NCI-H2171 treated with DMSO at 0.1 percent for 48 hours (cell line): ENCODE measurements around the gene IGSF21.
"Not testable (repeated sequence)": the region's sequence is repeated elsewhere in the genome, so short reads cannot be mapped to it uniquely, and the experiment has no call there.

Source experiments
- DNase-seq: peaks from one replicate; lab custom pipeline; 2025; lab: John Stamatoyannopoulos, UW

The IGSF21 gene

GRCh38 chr1:18145851-18146618 lies 38.4 kb downstream of the IGSF21 start:
- no peak for DNase-seq

DNA sequence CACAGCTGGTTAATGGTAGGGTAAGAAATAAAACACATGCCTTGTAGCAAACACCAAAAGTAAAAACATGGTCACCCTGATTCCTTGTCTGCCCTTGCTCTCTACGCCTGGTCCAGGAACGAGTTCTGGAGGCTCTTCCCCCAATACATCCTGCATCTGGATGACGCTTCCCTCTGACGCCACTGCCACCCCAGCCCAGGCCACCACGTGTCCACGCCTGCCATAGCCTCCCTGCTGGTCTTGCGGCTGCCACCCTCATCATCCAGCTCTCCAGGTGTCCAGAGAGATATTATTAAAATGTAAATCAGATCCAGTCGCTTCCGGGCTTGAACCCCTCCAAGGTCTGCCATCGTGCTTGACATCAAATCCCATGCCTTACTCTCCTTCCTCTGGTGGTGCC lies 39.3 kb downstream of the IGSF21 start:
- no peak for DNase-seq

- peak; percentile 22 for DNase-seq
Observed at GRCh38 chr1:18147672-18148071, 40.1 kb downstream of the IGSF21 start.

DNA sequence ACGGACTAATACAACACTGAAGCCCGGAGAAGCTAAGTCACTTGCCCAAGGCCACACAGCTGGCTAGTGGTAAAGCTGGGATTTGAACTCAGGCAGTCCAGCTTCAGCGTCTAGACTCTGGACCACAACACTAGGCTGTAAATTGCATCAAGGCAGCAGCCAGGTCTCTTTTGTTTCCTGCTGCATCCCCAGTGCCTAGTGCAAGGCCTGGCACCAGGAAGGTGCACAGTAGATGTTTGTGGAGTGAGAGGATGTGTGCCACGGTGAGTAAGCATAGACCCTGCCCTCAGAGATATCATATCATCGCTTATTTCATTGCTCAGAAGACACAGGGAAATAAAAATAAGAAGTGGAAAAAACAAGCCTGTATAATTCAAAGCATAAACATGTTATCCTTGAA lies 40.9 kb downstream of the IGSF21 start:
- DNase-seq = no peak

GRCh38 chr1:18149027-18149641 lies 41.5 kb downstream of the IGSF21 start:
- DNase-seq = peak; percentile 26

DNA sequence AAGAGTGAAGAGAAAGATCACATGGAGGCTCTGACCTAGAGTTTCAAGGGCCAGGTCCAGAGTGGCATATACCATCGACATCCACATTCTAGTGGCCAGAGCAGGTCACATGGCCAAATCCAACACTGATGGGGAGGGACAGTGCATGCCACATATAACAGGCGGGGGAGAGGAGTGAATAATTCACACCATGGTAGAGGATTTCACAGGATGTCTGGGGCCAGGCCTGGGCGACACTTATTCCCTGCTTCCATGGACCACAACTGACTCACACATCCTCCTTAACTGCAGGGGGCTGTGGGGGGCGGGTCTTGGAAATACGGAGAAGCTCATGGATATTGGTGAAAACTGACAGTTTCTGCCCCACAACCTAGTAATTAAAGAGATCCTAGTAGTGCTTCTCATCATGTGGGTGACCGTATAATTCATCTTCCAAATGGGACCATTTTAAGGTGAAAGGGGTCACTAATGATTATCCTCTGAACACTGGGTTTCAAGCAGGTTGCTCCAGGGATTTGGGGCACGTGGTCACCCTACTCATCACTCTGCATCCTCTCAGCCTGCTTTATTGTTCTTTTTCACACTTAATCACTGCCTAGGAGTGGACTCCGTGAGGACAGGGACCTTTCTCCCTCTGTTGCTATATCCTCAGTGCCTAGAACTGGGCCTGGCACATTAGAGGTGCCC lies 44.0 kb downstream of the IGSF21 start:
- DNase-seq = no peak

DNA sequence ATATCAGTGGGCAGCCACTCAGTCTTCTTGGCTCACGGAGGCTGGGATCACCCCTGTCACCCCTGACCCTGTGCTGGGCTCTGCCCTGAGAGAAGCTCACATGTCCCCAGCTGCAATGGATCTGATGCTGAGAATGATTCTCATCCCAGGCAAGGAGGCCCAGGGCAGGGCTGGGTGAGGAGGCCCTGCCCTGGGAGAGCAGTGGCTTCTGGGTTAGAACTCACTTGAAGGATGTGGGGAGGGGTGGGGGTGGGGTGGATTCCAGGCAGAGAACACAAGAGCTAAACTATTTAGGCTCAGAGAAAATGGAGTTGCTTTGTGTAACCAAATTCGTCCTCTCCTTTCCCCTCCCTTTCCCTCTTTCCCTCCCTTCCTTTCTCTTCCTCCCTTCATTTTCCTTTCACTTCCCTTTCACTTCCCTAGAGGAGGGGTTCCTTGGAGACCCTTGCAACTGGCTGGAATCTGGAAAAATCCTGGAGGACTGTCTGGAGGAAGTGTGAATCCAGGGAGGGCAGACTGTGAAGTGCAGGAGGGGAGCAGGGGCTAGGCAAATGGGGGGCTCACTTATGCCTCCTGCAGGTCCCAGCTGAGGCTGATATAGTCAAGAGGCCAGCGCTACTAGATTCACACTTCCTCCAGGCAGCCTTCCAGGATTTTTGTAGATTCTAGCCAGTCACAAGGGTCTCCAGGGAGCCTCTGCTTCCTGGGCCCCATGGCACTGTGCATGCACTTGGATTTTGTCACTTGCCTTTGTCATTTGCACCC lies 47.0 kb downstream of the IGSF21 start:
- DNase-seq = no peak

- DNase-seq = no peak
Observed at GRCh38 chr1:18155881-18156385, 48.3 kb downstream of the IGSF21 start.

DNA sequence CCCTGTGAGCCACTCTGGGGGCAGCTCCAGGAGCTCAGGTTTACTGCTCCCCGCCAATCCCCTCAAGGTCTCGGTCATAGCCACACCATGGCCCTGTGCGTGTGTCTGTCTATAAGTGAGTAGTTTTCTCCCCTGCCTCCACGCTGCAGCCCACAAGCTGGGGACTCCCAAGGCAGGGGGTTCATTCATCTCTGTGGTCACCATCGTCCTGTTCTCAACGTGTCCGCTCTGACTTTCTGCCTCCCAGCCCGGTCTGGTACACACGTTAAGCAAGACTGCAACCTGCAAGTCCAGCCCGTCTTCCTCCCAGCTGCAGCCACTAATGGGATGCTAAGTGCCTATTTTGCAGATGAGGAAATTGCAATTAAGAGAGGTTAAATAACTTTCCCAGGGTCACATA lies 49.8 kb downstream of the IGSF21 start:
- DNase-seq = no peak

DNA sequence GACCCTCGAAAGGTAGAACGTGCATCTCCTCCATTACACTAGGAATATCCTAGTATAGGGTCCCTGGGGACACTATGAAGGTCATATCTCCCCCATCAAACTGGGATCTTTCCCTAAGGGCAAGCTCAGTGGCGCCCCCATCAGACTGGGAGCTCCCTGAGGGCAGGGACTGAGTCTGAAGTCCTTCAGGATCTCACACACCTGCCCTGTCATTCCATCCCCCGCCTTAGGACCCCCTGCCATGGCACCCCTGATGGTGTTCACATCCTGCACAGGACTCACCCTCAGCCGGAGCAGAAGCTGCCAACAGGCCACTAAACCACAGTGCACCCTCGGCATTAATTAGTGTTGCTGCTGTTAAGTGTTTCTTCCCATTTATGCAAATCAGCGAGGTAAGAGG lies 50.4 kb downstream of the IGSF21 start:
- DNase-seq = no peak

- no peak for DNase-seq
Observed at GRCh38 chr1:18158714-18159113, 51.1 kb downstream of the IGSF21 start.

- DNase-seq = no peak
Observed at GRCh38 chr1:18160290-18160942, 52.8 kb downstream of the IGSF21 start.

DNA sequence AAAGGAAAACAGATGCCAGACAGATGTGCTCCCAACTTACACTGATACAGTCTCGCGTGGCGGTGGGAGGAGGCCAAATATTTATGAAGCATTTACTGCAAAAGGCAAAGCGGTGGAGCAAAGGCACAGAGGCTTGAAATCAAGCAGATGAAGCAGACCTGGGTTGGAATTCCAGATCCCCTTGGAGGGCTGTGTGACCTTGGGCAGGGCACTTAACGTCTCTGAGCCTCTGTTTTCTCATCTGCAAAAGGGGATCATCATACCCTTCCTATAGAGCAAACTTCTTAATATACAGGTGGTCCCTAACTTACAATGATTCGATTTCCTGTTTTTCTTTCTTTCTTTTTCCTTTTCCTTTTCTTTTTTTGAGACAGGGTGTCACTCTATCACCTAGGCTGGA lies 54.1 kb downstream of the IGSF21 start:
- no peak for DNase-seq

GRCh38 chr1:18165640-18166039 lies 58.0 kb downstream of the IGSF21 start:
- not testable (repeated sequence) for DNase-seq

- DNase-seq = no peak
Observed at GRCh38 chr1:18166341-18166740, 58.7 kb downstream of the IGSF21 start.

DNA sequence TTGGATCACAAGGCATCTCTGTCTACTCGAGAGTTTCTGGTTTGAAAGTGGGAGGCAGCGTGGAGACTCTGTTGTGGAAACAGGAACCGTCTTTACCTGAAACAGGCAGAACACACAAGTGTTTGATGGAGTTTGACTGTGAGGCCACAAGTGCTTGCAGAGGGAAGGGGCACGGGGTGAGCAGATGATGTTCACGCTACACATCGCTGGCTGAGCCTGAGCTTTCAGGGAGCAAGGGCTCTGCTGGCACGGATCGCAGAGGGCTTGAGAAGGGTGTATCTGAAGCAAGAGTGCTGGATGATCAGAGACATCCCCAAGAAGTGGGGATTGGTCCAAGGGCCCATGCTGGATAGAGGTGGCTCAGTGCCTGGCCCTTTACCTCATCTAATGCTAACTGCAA lies 59.3 kb downstream of the IGSF21 start:
- no peak for DNase-seq

- no peak for DNase-seq
Observed at GRCh38 chr1:18170444-18170843, 62.8 kb downstream of the IGSF21 start.

DNA sequence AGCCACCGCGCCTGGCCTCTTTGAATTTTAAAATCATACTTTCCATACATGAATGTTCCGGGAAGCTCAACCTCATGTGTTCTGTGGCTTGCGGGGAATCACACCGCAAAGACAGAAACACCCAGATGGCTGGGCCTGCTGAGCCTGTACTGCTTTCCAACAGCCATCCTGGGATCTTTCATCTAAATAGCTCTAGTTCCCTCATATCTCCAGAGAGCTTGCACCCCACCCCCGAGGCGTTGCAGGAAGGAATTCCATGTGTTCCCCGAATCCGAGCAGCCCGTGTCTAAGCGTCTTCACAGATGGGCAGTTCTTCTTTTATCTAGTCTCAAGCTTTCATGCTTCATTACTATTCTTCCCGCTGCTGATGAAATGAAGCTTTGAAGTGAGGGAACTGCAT lies 66.4 kb downstream of the IGSF21 start:
- DNase-seq = no peak

- DNase-seq = no peak
Observed at GRCh38 chr1:18175051-18175450, 67.5 kb downstream of the IGSF21 start.

DNA sequence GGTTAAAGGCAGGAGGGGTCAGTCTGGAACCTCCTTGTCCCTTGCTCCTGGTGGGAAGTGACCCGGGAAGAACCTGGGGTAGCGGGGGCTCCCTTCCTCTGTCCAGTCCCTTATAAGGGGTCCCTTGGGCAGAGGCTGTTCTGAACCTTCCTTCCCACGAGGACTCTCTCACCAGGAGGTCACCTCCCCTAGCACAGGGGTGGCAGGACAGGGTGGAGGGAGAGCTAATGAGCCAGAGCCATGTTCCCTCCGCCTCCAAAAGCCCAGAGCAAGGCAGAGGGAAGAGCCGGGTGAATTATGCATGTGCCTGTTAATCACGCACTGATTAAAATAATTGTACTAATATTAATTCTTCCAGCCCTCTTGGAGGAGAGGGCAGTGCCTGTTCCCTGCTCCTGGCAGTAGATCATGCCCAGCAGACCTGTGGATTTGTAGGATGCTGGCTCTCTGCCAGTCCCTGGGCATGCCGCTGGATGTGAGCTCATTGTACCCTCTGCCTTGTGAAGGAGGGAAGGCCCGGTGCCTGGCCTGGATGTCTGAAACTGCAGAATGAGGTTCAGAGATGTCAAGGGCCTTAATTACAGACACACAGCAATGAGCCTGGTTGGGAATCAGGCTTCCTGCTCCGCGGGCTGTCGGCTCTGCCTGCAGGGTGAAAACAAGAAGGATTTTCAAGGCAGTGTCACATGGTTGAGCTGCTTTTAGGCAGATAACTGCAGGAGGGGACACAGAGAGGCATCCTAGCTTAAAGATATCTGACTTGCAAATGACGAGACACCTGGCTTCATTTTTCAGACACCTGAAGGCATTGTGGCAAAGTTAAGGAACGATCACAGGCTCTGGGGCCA lies 68.2 kb downstream of the IGSF21 start:
- peak; percentile 29 for DNase-seq

DNA sequence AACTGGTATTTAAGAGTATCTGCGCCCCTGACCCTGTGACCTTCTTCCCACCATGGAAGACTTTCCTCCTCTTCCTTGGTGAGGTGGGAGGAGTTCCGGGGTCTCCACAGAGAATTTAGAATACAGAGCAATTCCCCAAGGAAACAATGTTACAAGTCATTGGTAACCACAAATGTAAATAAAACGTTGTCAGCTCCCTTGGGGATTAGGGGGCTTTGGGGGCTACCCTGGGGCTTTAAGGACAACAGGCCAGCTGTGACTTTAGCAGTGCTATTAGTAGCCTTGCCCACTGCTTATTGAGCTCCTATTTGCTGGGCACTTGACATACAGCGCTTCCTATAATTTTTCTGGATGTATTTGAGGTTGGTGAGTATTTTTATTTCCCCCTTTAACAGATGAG lies 69.0 kb downstream of the IGSF21 start:
- peak; percentile 5 for DNase-seq
